HepG2 (cell line): Measurements from ENCODE around the gene ARHGEF10L. TPM values are rescaled to one million over a fixed set of nuclear protein-coding genes. Genes with fewer than 3 reads are reported as not detected.

Source experiments
- ATAC-seq: fragments of 200-7000 bp; cut with Tn5 transposase; 3 replicates; pipeline ENCODE4 v1.9.1; 2020; ENCODE audit warnings: mild to moderate bottlenecking, moderate library complexity
- BruUV-seq: library from RNA; stranded (reverse); fragments of 400-500 nt; replicated peaks from 2 replicates; lab custom pipeline; 2021; lab: Mats Ljungman, UMichigan
- CTCF ChIA-PET: fragments of 300-600 bp; formaldehyde crosslinking; extraction: SDS; loops from one replicate; lab custom pipeline; 2021; ENCODE audit warnings: low total read pairs, inconsistent platforms, low intra/inter-chr PET ratio; lab: Yijun Ruan, JAX
- POLR2A ChIA-PET: fragments of 350-600 bp; sonication (Branson Sonifier 250); formaldehyde crosslinking; loops from one replicate; lab custom pipeline; 2020; ENCODE audit warnings: antibody characterized with exemption, inconsistent platforms; lab: Yijun Ruan, JAX
- DNase-seq: peaks from one replicate; pipeline ENCODE4 v3.0.0-alpha.2; 2015; ENCODE audit warnings: low spot score
- FAIRE-seq: peaks from 3 replicates; lab custom pipeline; 2011; peaks lifted over from hg19 to GRCh38; lab: Jason Lieb, UNC
- H2AFZ ChIP-seq: one replicate; pipeline ENCODE4 v1.6.1; 2011; ENCODE audit warnings: low read length, inconsistent platforms
- H3K27ac ChIP-seq: fragments of 300-600 bp; 3 replicates; pipeline ENCODE4 v1.8.0; 2011; ENCODE audit warnings: mixed run types, mild to moderate bottlenecking, mixed read lengths, low read length, inconsistent platforms; ENCODE audit not compliant: insufficient read depth; ENCODE audit errors: extremely low read length
- H3K27me3 ChIP-seq, 2 experiments: fragments of 200-600 bp in 1 of 2; 2 replicates in 1 of 2; 3 replicates in 1 of 2; pipeline versions ENCODE4 v1.6.0 to v1.8.0; 2011; ENCODE audit warnings: low read length in 2 of 2, mild to moderate bottlenecking in 2 of 2, moderate library complexity in 2 of 2, inconsistent platforms in 1 of 2; ENCODE audit not compliant: insufficient read depth in 2 of 2, control insufficient read depth in 1 of 2
- H3K36me3 ChIP-seq, 2 experiments: fragments of 200-600 bp in 1 of 2; replicated peaks in 1 of 2; 2 replicates in 1 of 2; 3 replicates in 1 of 2; pipeline versions ENCODE4 v1.5.1 to v1.8.0; 2011; ENCODE audit warnings: low read length in 2 of 2, inconsistent platforms in 1 of 2; ENCODE audit not compliant: insufficient read depth in 2 of 2, control insufficient read depth in 1 of 2
- H3K4me1 ChIP-seq: 2 replicates; pipeline ENCODE4 v1.5.1; 2012; ENCODE audit warnings: low read length, inconsistent platforms; ENCODE audit not compliant: insufficient read depth
- H3K4me2 ChIP-seq: 2 replicates; pipeline ENCODE4 v1.6.0; 2011; ENCODE audit warnings: low read depth, low read length, inconsistent platforms
- H3K4me3 ChIP-seq, 3 experiments: fragments of 200-600 bp in 1 of 3; sonication (generic), shearing (Covaris generic) in 1 of 3; replicated peaks in 1 of 3; 2 replicates each; pipeline ENCODE4 v1.5.1; 2011 to 2016; ENCODE audit warnings: low read length in 3 of 3, inconsistent platforms in 2 of 3, low read depth in 2 of 3, mild to moderate bottlenecking in 2 of 3, control low read depth in 1 of 3, mixed read lengths in 1 of 3; ENCODE audit not compliant: insufficient read depth in 1 of 3
- H3K79me2 ChIP-seq: one replicate; pipeline ENCODE4 v1.6.1; 2011; ENCODE audit warnings: low read length, inconsistent platforms; ENCODE audit not compliant: insufficient read depth
- H3K9ac ChIP-seq: 2 replicates; pipeline ENCODE4 v1.6.0; 2011; ENCODE audit warnings: mild to moderate bottlenecking, low read depth, low read length, inconsistent platforms; ENCODE audit not compliant: insufficient read depth
- H3K9me3 ChIP-seq: 2 replicates; pipeline ENCODE4 v1.5.1; 2012; ENCODE audit warnings: mild to moderate bottlenecking, low read length
- H4K20me1 ChIP-seq: 2 replicates; pipeline ENCODE4 v1.6.0; 2011; ENCODE audit warnings: inconsistent platforms, mild to moderate bottlenecking, low read length, moderate library complexity; ENCODE audit not compliant: insufficient read depth
- ISX ChIP-seq: sonication (generic); formaldehyde crosslinking; conservative IDR thresholded peaks from 2 replicates; pipeline ENCODE4 v1.5.0; 2020; ENCODE audit warnings: missing genetic modification reagents
- NR1H2 ChIP-seq: sonication (generic); formaldehyde crosslinking; IDR thresholded peaks from 2 replicates; pipeline ENCODE4 v1.8.1; 2022; ENCODE audit warnings: low read depth, missing genetic modification reagents, borderline replicate concordance
- PHF20 ChIP-seq: sonication (generic); formaldehyde crosslinking; IDR thresholded peaks from 2 replicates; pipeline ENCODE4 v1.5.0; 2020; ENCODE audit warnings: mild to moderate bottlenecking, missing genetic modification reagents
- PREB ChIP-seq: sonication (generic); formaldehyde crosslinking; IDR thresholded peaks from 2 replicates; pipeline ENCODE4 v1.4.0; 2020; ENCODE audit warnings: missing genetic modification reagents
- SMAD3 ChIP-seq: sonication (generic); formaldehyde crosslinking; IDR thresholded peaks from 2 replicates; pipeline ENCODE4 v1.4.0; 2020; ENCODE audit warnings: missing genetic modification reagents
- ZBED4 ChIP-seq: sonication (generic); formaldehyde crosslinking; IDR thresholded peaks from 2 replicates; pipeline ENCODE4 v1.4.0; 2020; ENCODE audit warnings: missing genetic modification reagents, borderline replicate concordance
- ZBTB10 ChIP-seq: sonication (generic); formaldehyde crosslinking; IDR thresholded peaks from 2 replicates; pipeline ENCODE4 v1.4.0; 2020; ENCODE audit warnings: missing genetic modification reagents, borderline replicate concordance
- ZBTB44 ChIP-seq: sonication (generic); formaldehyde crosslinking; IDR thresholded peaks from 2 replicates; pipeline ENCODE4 v1.4.0; 2020; ENCODE audit warnings: missing genetic modification reagents
- ZNF251 ChIP-seq: sonication (generic); formaldehyde crosslinking; IDR thresholded peaks from 2 replicates; pipeline ENCODE4 v1.9.0; 2021; ENCODE audit warnings: mild to moderate bottlenecking, missing genetic modification reagents
- ZNF354B ChIP-seq: sonication (generic); formaldehyde crosslinking; IDR thresholded peaks from 2 replicates; pipeline ENCODE4 v1.8.0; 2022; ENCODE audit warnings: mild to moderate bottlenecking, missing genetic modification reagents
- ZUFSP ChIP-seq: sonication (generic); formaldehyde crosslinking; IDR thresholded peaks from 2 replicates; pipeline ENCODE4 v1.9.0; 2021; ENCODE audit warnings: missing genetic modification reagents, mild to moderate bottlenecking, borderline replicate concordance
- WGBS: methylation state at CpG from one replicate; pipeline ENCODE4 v1.1.6; 2017; ENCODE audit warnings: low lambda C conversion rate; 5-methylcytosine and 5-hydroxymethylcytosine counted together
- in situ Hi-C: cut with HindIII; loops from 2 replicates; pipeline ENCODE4 v1.10.0; 2017; ENCODE audit warnings: low pct_unique_long_range_greater_than_20kb; ENCODE audit not compliant: extremely low pct_ligation_motif_present
- intact Hi-C: fragments of 100-400 bp; cut with micrococcal nuclease; formaldehyde crosslinking; loops from one replicate; pipeline ENCODE4 v1.10.0; 2022; ENCODE audit not compliant: unreplicated experiment
- polyA plus RNA-seq, 8 experiments: library from polyadenylated mRNA; depleted of rRNA in 3 of 8; stranded (reverse) in 7 of 8; unstranded in 1 of 8; fragments of >200 nt; fragmentation: Illumina TruSeq in 4 of 8; extraction: Trizol in 4 of 8; gene quantifications; 2 replicates each; pipeline versions ENCODE4 v1.2.1 to v1.2.3, GENCODE V29; 2011 to 2016; ENCODE audit warnings: low read depth in 4 of 8, missing spikeins in 1 of 8, mixed read lengths in 1 of 8; ENCODE audit not compliant: insufficient read depth in 1 of 8
- total RNA-seq, 5 experiments: library from RNA; depleted of rRNA; stranded (reverse); fragments of >200 nt; fragmentation: Illumina TruSeq; extraction: Trizol; gene quantifications; 2 replicates each; pipeline ENCODE4 v1.2.3, GENCODE V29; 2016; ENCODE audit warnings: low read depth in 1 of 5

ARHGEF10L gene
- total and polyA plus RNA-seq, 2 of the 13 experiments (the other 11 are each of a cell fraction or from before 2014, with no cell fraction given) = 46.5 to 78.3 TPM

- FAIRE-seq (no peak), ATAC-seq (no peak), DNase-seq (no peak)
- in situ Hi-C loops (no loop called here), intact Hi-C loops (no loop called here)
- no peak overlapping the region for H3K27ac ChIP-seq
- H3K9ac ChIP-seq = no peak overlapping the region
- no peak overlapping the region for H2AFZ ChIP-seq
- H3K4me2 ChIP-seq = no peak overlapping the region
- BruUV-seq = no TSS peak
- peaks cover 15% of the 10 kb centered on the region; the same call in 1 of the 2 replicates for H4K20me1 ChIP-seq
- no peaks in the 10 kb centered on the region for H3K4me1 ChIP-seq
- no peaks in the 10 kb centered on the region for H3K9me3 ChIP-seq
- H3K36me3 ChIP-seq = peaks cover 66 to 94% of the 10 kb centered on the region in 2 experiments
- CTCF ChIA-PET = no interaction called here
- POLR2A ChIA-PET = no interaction called here
- WGBS = 100% methylated on average over 5 of the region's 7 CpGs
- H3K27me3 ChIP-seq = no peaks in the 10 kb centered on the region
- H3K4me3 ChIP-seq = no peak overlapping the region
- H3K79me2 ChIP-seq = no peaks in the 10 kb centered on the region
- no peak for TF ChIP-seq ZBTB10 (CRISPR knock-in tag)
- no peak for TF ChIP-seq ZUFSP (CRISPR knock-in tag)
- TF ChIP-seq ISX (CRISPR knock-in tag) = no peak
- no peak for TF ChIP-seq PREB (CRISPR knock-in tag)
- TF ChIP-seq PHF20 (CRISPR knock-in tag) = no peak
- no peak for TF ChIP-seq ZNF251 (CRISPR knock-in tag)
- no peak for TF ChIP-seq NR1H2 (CRISPR knock-in tag)
- TF ChIP-seq ZBED4 (CRISPR knock-in tag) = no peak
- TF ChIP-seq ZNF354B = no peak
- TF ChIP-seq SMAD3 = no peak
- no peak for TF ChIP-seq ZBTB44 (CRISPR knock-in tag)
Observed at GRCh38 chr1:17653276-17653675, 113.8 kb downstream of the ARHGEF10L start.
